Karpas-422 (cell line): ENCODE measurements around the gene GFM1. TPM values are rescaled to one million over a fixed set of nuclear protein-coding genes. Genes with fewer than 3 reads are reported as not detected.
"Not testable (repeated sequence)": the region's sequence is repeated elsewhere in the genome, so short reads cannot be mapped to it uniquely, and the experiment has no call there.

Experiments
- DNase-seq: peaks from one replicate; pipeline ENCODE4 v3.0.0-alpha.2; 2015
- H2AFZ ChIP-seq: fragments of 200-600 bp; sonication (generic); 2 replicates; pipeline ENCODE4 v1.6.1; 2014; ENCODE audit warnings: antibody characterized with exemption, low read length, mixed read lengths
- H3K27ac ChIP-seq: fragments of 200-600 bp; sonication (generic); 2 replicates; pipeline ENCODE4 v1.5.1; 2014; ENCODE audit warnings: mild to moderate bottlenecking, low read length, moderate library complexity
- H3K27me3 ChIP-seq: fragments of 200-600 bp; sonication (generic); 2 replicates; pipeline ENCODE4 v1.6.1; 2014; ENCODE audit warnings: low read length, mixed read lengths
- H3K36me3 ChIP-seq: fragments of 200-600 bp; sonication (generic); 2 replicates; pipeline ENCODE4 v1.6.1; 2014; ENCODE audit warnings: low read length, mixed read lengths; ENCODE audit not compliant: insufficient read depth
- H3K4me1 ChIP-seq: fragments of 200-600 bp; sonication (generic); 2 replicates; pipeline ENCODE4 v1.6.1; 2014; ENCODE audit warnings: mild to moderate bottlenecking, low read length, mixed read lengths
- H3K4me2 ChIP-seq: fragments of 200-600 bp; sonication (generic); 2 replicates; pipeline ENCODE4 v1.6.1; 2014; ENCODE audit warnings: low read length, low read depth, mild to moderate bottlenecking; ENCODE audit not compliant: poor library complexity, severe bottlenecking
- H3K4me3 ChIP-seq: fragments of 200-600 bp; sonication (generic); 2 replicates; pipeline ENCODE4 v1.5.1; 2014; ENCODE audit warnings: mild to moderate bottlenecking, antibody characterized with exemption, low read length, mixed read lengths
- H3K79me2 ChIP-seq: fragments of 200-600 bp; sonication (generic); 2 replicates; pipeline ENCODE4 v1.6.1; 2014; ENCODE audit warnings: mild to moderate bottlenecking, low read length, mixed read lengths
- H3K9ac ChIP-seq: fragments of 200-600 bp; sonication (generic); 2 replicates; pipeline ENCODE4 v1.6.0; 2014; ENCODE audit warnings: low read length
- H3K9me2 ChIP-seq: fragments of 200-600 bp; sonication (generic), shearing (Covaris generic); replicated peaks from 2 replicates; pipeline ENCODE4 v1.6.0; 2014; ENCODE audit warnings: mild to moderate bottlenecking, low read length, moderate library complexity; ENCODE audit not compliant: insufficient read depth
- H3K9me3 ChIP-seq: fragments of 300-700, 200-600 bp; sonication (generic); 2 replicates; pipeline ENCODE4 v1.6.1; 2014; ENCODE audit warnings: low read length, mixed read lengths
- H4K20me1 ChIP-seq: fragments of 200-600 bp; sonication (generic); 2 replicates; pipeline ENCODE4 v1.6.1; 2014; ENCODE audit warnings: mild to moderate bottlenecking, antibody characterized with exemption, low read length, low read depth; ENCODE audit not compliant: insufficient read depth
- total RNA-seq: library from RNA; depleted of rRNA; stranded (reverse); fragments of >200 nt; shearing (Covaris generic); gene quantifications from 2 replicates; pipeline ENCODE4 v1.2.3, GENCODE V29; 2014; ENCODE audit warnings: low replicate concordance

Gene GFM1
- total RNA-seq, 1 experiment from 2014 or later = 74.1 TPM

- no peaks in the 10 kb centered on the region for H3K9me2 ChIP-seq
- H2AFZ ChIP-seq = no peak overlapping the region
- H3K27me3 ChIP-seq = no peaks in the 10 kb centered on the region
- peaks cover 17% of the 10 kb centered on the region for H3K79me2 ChIP-seq
- no peak overlapping the region for H3K4me2 ChIP-seq
- DNase-seq = no peak
- no peaks in the 10 kb centered on the region for H4K20me1 ChIP-seq
- H3K9me3 ChIP-seq = no peaks in the 10 kb centered on the region
- peaks cover 7% of the 10 kb centered on the region; the same call in 1 of the 2 replicates for H3K36me3 ChIP-seq
- no peak overlapping the region for H3K4me3 ChIP-seq
- H3K9ac ChIP-seq = no peak overlapping the region
- H3K27ac ChIP-seq = no peak overlapping the region
- no peaks in the 10 kb centered on the region for H3K4me1 ChIP-seq
Measured at GRCh38 chr3:158683230-158683962, 39.1 kb downstream of the GFM1 start.

GRCh38 chr3:158685159-158685558 is 40.8 kb downstream of the GFM1 start:
- Histone ChIP-seq H2AFZ (no peak overlapping the region), H3K9ac (no peak overlapping the region), H3K9me3 (no peaks in the 10 kb centered on the region), H3K36me3 (peaks cover 8% of the 10 kb centered on the region; the same call in 1 of the 2 replicates), H3K4me2 (no peak overlapping the region), H3K4me3 (no peak overlapping the region), H3K9me2 (no peaks in the 10 kb centered on the region), H4K20me1 (no peaks in the 10 kb centered on the region), H3K27ac (no peak overlapping the region), H3K79me2 (peaks cover 14% of the 10 kb centered on the region), H3K27me3 (no peaks in the 10 kb centered on the region), H3K4me1 (no peaks in the 10 kb centered on the region)
- no peak for DNase-seq

DNA sequence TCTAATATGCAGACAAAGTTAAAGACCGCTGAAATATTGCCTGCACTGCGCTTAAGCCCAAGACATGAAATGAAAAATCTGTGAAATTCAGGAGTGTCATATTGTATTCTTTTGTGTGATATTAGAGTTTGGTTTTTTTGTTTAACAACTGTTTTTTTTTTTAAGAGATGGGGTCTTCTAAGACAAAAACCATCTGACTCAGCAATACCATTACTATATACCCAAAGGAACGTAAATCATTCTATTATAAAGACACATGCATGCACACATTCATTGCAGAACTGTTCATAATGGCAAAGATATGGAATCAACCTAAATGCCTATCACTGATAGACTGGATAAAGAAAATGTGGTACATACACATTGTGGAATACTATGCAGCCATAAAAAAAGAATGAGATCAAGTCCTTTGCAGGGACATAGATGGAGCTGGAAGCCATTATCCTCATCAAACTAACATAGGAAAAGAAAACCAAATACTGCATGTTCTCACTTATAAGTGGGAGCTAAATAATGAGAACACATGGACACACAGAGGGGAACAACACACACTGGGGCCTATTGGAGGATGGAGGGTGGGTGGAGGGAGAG is 49.6 kb downstream of the GFM1 start:
- not testable (repeated sequence) for H3K9me3 ChIP-seq, H3K9ac ChIP-seq, H3K9me2 ChIP-seq, H3K4me3 ChIP-seq, H3K4me1 ChIP-seq, H3K27ac ChIP-seq, H2AFZ ChIP-seq, H3K27me3 ChIP-seq, H3K4me2 ChIP-seq, H4K20me1 ChIP-seq, DNase-seq
- Histone ChIP-seq H3K79me2 (peaks cover 22% of the 10 kb centered on the region), H3K36me3 (peaks cover 38% of the 10 kb centered on the region)

DNA sequence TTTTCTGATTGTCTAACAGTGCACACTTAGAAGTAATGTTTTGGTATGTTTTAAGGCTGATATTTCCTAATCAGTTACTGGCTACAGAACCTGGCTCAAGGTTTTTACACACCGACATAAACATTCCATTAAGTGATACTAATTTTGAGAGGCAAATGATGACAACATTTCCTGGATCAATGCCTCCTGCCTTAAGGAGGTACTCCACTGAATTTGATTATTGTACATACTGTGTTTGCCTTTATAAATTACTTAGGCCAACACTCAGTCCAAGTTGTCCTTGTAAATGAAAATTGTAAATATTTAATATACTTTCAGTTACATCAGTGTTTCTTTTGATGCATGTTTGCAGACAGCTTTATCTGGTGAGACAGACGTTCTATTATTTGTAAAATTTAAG is 52.3 kb downstream of the GFM1 start:
- DNase-seq = no peak
- no peak overlapping the region for H3K4me2 ChIP-seq
- peaks cover 24% of the 10 kb centered on the region for H3K36me3 ChIP-seq
- no peaks in the 10 kb centered on the region for H3K9me2 ChIP-seq
- no peaks in the 10 kb centered on the region for H3K9me3 ChIP-seq
- peaks cover 34% of the 10 kb centered on the region for H3K79me2 ChIP-seq
- no peak overlapping the region for H2AFZ ChIP-seq
- H4K20me1 ChIP-seq = no peaks in the 10 kb centered on the region
- H3K4me1 ChIP-seq = no peaks in the 10 kb centered on the region
- H3K9ac ChIP-seq = no peak overlapping the region
- no peaks in the 10 kb centered on the region for H3K27me3 ChIP-seq
- no peak overlapping the region for H3K27ac ChIP-seq
- H3K4me3 ChIP-seq = no peak overlapping the region

DNA sequence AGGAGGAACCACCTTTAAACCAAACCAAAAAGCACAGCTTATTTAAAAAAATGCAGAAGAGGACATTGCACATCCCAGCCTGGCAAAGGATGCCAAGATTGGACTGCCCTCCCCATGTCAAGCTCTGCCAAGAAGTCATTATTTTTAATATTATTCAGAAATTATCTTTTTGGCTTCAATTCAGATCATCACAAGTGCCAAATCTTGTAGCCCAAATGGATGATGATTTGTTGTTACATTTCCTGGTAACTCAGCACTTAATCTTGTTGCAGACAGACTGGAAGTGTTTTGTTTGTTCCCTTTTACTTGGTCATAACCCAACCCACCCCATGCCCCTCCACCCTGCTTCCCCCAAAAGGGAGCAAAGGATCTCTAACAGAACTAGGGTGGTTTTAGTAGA is 56.2 kb downstream of the GFM1 start:
- Histone ChIP-seq H3K9me2 (no peaks in the 10 kb centered on the region), H3K9ac (no peak overlapping the region), H3K4me1 (no peaks in the 10 kb centered on the region), H4K20me1 (no peaks in the 10 kb centered on the region), H3K4me3 (no peak overlapping the region), H3K27me3 (no peaks in the 10 kb centered on the region), H3K4me2 (no peak overlapping the region), H3K79me2 (peaks cover 47% of the 10 kb centered on the region), H3K36me3 (no peaks in the 10 kb centered on the region; the same call in 1 of the 2 replicates), H2AFZ (no peak overlapping the region), H3K9me3 (no peaks in the 10 kb centered on the region), H3K27ac (no peak overlapping the region)
- no peak for DNase-seq

DNA sequence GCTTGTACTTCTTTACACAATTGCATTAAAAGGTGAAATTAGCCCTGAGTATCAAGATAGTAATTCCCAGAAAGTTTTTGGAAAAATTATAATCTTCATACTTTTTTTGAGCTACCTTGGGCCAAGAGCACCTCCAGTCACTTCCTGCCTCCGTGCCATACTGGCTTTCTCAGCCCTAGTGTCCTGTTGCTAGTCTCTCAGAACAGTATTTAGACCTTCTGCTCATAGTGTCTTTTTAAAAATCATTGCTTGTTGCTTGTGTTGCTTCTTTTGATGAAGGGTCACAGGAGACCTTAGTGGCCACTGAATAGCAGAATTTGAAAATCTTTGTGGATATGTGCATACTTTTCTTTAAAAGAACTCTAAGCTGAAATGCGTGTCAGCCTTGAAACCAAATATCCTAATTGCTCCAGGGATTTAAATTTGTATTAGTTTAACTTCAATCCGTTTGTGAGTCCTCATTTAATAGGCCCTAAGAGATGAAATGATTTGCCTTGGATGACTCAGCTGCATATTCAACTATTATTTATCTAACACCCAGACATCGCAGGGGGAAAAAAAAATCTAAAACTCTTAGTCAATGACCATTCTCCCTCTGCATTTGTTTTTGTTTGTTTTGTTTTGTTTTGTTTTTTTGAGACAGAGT is 57.2 kb downstream of the GFM1 start:
- H3K4me1 ChIP-seq = no peaks in the 10 kb centered on the region
- H3K9ac ChIP-seq = no peak overlapping the region
- H3K79me2 ChIP-seq = peaks cover 47% of the 10 kb centered on the region
- no peaks in the 10 kb centered on the region for H3K27me3 ChIP-seq
- no peak overlapping the region for H3K4me2 ChIP-seq
- no peaks in the 10 kb centered on the region for H4K20me1 ChIP-seq
- no peak overlapping the region for H2AFZ ChIP-seq
- H3K36me3 ChIP-seq = no peaks in the 10 kb centered on the region; the same call in 1 of the 2 replicates
- no peak overlapping the region for H3K27ac ChIP-seq
- H3K9me3 ChIP-seq = no peaks in the 10 kb centered on the region
- no peak overlapping the region for H3K4me3 ChIP-seq
- H3K9me2 ChIP-seq = no peaks in the 10 kb centered on the region
- DNase-seq = no peak

GRCh38 chr3:158702815-158703481 is 58.6 kb downstream of the GFM1 start:
- no peaks in the 10 kb centered on the region for H3K9me3 ChIP-seq
- no peak overlapping the region for H3K4me2 ChIP-seq
- no peak for DNase-seq
- H3K27me3 ChIP-seq = no peaks in the 10 kb centered on the region
- H3K27ac ChIP-seq = no peak overlapping the region
- H3K36me3 ChIP-seq = no peaks in the 10 kb centered on the region; the same call in 1 of the 2 replicates
- H3K9me2 ChIP-seq = no peaks in the 10 kb centered on the region
- no peak overlapping the region for H3K4me3 ChIP-seq
- no peak overlapping the region for H3K9ac ChIP-seq
- H4K20me1 ChIP-seq = no peaks in the 10 kb centered on the region
- H2AFZ ChIP-seq = no peak overlapping the region
- H3K4me1 ChIP-seq = no peaks in the 10 kb centered on the region
- peaks cover 41% of the 10 kb centered on the region for H3K79me2 ChIP-seq

- no peaks in the 10 kb centered on the region for H3K9me2 ChIP-seq
- H3K27me3 ChIP-seq = no peaks in the 10 kb centered on the region
- peaks cover 36% of the 10 kb centered on the region for H3K79me2 ChIP-seq
- H3K9ac ChIP-seq = no peak overlapping the region
- no peak overlapping the region for H3K27ac ChIP-seq
- H3K4me1 ChIP-seq = no peaks in the 10 kb centered on the region
- no peak for DNase-seq
- no peaks in the 10 kb centered on the region for H4K20me1 ChIP-seq
- H3K4me3 ChIP-seq = no peak overlapping the region
- no peaks in the 10 kb centered on the region; the same call in 1 of the 2 replicates for H3K36me3 ChIP-seq
- H2AFZ ChIP-seq = no peak overlapping the region
- H3K4me2 ChIP-seq = no peak overlapping the region
- H3K9me3 ChIP-seq = no peaks in the 10 kb centered on the region
Measured at GRCh38 chr3:158703566-158703965, 59.2 kb downstream of the GFM1 start.
